ENCODE data around the gene IPO5. TPM values are rescaled to one million over a fixed set of nuclear protein-coding genes. Genes with fewer than 3 reads are reported as not detected.

Gene IPO5
- total RNA-seq, 1 experiment from 2014 or later, result 301 TPM

GRCh38 chr13:98013241-98013640 lies 59.8 kb downstream of the IPO5 start:
- ChIA-PET CTCF (no interaction called here), POLR2A (no interaction called here)
- Mint-ChIP-seq H3K9me3 (no peaks in the 10 kb centered on the region), H3K4me3 (no peak overlapping the region), H3K36me3 (peaks cover 82% of the 10 kb centered on the region), H3K4me1 (peaks cover 2% of the 10 kb centered on the region; the same call in 1 of the 2 replicates), H3K27me3 (ENCODE audit: low read depth) (no peaks in the 10 kb centered on the region), H3K27ac (no peak overlapping the region)
- no peak for DNase-seq (ENCODE audit: low spot score)
- ATAC-seq, result no peak
- TF ChIP-seq ERG (CRISPR knock-in tag; IDR thresholded peaks at IDR 0.05) (no peak), ZNF416 (CRISPR knock-in tag; IDR thresholded peaks at IDR 0.05) (no peak), TP53 (CRISPR knock-in tag; IDR thresholded peaks at IDR 0.05) (no peak), MYBL2 (CRISPR knock-in tag; IDR thresholded peaks at IDR 0.05) (no peak), SMAD3 (CRISPR knock-in tag; IDR thresholded peaks at IDR 0.05; ENCODE audit: borderline replicate concordance) (no peak), STAT6 (CRISPR knock-in tag; conservative IDR thresholded peaks at IDR 0.05; ENCODE audit: low read depth) (no peak), ZNF317 (CRISPR knock-in tag; IDR thresholded peaks at IDR 0.05; ENCODE audit: borderline replicate concordance, low read depth) (no peak), ATF2 (CRISPR knock-in tag; IDR thresholded peaks at IDR 0.05; ENCODE audit: borderline replicate concordance, low read depth) (no peak), FOXK1 (CRISPR knock-in tag; IDR thresholded peaks at IDR 0.05) (no peak), ZMAT4 (CRISPR knock-in tag; IDR thresholded peaks at IDR 0.05) (no peak), USF2 (CRISPR knock-in tag; IDR thresholded peaks at IDR 0.05) (no peak), CREB1 (CRISPR knock-in tag; IDR thresholded peaks at IDR 0.05) (no peak), NR2C2 (CRISPR knock-in tag; IDR thresholded peaks at IDR 0.05) (no peak), NR3C1 (CRISPR knock-in tag; conservative IDR thresholded peaks at IDR 0.05; ENCODE audit: low read depth) (no peak), USF1 (CRISPR knock-in tag; IDR thresholded peaks at IDR 0.05) (no peak), IRF1 (CRISPR knock-in tag; IDR thresholded peaks at IDR 0.05) (no peak)
- TF ChIP-seq, protein P1, sequence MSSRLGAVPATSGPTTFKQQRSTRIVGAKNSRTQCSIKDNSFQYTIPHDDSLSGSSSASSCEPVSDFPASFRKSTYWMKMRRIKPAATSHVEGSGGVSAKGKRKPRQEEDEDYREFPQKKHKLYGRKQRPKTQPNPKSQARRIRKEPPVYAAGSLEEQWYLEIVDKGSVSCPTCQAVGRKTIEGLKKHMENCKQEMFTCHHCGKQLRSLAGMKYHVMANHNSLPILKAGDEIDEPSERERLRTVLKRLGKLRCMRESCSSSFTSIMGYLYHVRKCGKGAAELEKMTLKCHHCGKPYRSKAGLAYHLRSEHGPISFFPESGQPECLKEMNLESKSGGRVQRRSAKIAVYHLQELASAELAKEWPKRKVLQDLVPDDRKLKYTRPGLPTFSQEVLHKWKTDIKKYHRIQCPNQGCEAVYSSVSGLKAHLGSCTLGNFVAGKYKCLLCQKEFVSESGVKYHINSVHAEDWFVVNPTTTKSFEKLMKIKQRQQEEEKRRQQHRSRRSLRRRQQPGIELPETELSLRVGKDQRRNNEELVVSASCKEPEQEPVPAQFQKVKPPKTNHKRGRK (CRISPR knock-in tag; IDR thresholded peaks at IDR 0.05; ENCODE audit: borderline replicate concordance), result no peak
- TF ChIP-seq, protein P2, sequence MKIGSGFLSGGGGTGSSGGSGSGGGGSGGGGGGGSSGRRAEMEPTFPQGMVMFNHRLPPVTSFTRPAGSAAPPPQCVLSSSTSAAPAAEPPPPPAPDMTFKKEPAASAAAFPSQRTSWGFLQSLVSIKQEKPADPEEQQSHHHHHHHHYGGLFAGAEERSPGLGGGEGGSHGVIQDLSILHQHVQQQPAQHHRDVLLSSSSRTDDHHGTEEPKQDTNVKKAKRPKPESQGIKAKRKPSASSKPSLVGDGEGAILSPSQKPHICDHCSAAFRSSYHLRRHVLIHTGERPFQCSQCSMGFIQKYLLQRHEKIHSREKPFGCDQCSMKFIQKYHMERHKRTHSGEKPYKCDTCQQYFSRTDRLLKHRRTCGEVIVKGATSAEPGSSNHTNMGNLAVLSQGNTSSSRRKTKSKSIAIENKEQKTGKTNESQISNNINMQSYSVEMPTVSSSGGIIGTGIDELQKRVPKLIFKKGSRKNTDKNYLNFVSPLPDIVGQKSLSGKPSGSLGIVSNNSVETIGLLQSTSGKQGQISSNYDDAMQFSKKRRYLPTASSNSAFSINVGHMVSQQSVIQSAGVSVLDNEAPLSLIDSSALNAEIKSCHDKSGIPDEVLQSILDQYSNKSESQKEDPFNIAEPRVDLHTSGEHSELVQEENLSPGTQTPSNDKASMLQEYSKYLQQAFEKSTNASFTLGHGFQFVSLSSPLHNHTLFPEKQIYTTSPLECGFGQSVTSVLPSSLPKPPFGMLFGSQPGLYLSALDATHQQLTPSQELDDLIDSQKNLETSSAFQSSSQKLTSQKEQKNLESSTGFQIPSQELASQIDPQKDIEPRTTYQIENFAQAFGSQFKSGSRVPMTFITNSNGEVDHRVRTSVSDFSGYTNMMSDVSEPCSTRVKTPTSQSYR (CRISPR knock-in tag; IDR thresholded peaks at IDR 0.05), result no peak
- TF ChIP-seq, protein P3, sequence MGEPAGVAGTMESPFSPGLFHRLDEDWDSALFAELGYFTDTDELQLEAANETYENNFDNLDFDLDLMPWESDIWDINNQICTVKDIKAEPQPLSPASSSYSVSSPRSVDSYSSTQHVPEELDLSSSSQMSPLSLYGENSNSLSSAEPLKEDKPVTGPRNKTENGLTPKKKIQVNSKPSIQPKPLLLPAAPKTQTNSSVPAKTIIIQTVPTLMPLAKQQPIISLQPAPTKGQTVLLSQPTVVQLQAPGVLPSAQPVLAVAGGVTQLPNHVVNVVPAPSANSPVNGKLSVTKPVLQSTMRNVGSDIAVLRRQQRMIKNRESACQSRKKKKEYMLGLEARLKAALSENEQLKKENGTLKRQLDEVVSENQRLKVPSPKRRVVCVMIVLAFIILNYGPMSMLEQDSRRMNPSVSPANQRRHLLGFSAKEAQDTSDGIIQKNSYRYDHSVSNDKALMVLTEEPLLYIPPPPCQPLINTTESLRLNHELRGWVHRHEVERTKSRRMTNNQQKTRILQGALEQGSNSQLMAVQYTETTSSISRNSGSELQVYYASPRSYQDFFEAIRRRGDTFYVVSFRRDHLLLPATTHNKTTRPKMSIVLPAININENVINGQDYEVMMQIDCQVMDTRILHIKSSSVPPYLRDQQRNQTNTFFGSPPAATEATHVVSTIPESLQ (CRISPR knock-in tag; IDR thresholded peaks at IDR 0.05), result no peak

Data from WTC11 (cell line).